GM18909 (cell line): ENCODE measurements around the gene HDAC4.

Source experiments
- ATAC-seq: cut with Tn5 transposase; IDR thresholded peaks from one replicate; pipeline ENCODE4 v1.9.1; 2021; ENCODE audit warnings: mild to moderate bottlenecking; ENCODE audit not compliant: unreplicated experiment, poor library complexity

The HDAC4 gene

DNA sequence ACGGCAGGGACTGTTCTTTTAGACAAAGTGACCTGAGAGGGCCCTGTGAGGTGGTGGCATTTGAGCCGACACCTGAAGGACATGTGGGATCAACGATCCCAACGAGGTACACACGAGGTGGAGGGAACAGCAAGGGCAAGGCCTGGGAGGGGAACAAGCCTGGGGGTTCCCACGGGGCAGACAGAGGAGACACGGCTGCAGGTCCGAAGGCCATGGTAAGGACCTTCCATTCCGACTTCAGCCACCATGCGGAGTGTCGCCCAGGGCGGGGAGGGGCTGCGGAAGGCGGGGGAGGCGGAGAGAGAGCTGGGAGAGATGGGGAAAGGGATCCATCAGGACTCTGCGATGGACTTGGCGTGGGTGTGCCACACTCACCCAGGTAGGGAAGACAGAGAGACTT is 151.8 kb downstream of the HDAC4 start:
- no peak for ATAC-seq

DNA sequence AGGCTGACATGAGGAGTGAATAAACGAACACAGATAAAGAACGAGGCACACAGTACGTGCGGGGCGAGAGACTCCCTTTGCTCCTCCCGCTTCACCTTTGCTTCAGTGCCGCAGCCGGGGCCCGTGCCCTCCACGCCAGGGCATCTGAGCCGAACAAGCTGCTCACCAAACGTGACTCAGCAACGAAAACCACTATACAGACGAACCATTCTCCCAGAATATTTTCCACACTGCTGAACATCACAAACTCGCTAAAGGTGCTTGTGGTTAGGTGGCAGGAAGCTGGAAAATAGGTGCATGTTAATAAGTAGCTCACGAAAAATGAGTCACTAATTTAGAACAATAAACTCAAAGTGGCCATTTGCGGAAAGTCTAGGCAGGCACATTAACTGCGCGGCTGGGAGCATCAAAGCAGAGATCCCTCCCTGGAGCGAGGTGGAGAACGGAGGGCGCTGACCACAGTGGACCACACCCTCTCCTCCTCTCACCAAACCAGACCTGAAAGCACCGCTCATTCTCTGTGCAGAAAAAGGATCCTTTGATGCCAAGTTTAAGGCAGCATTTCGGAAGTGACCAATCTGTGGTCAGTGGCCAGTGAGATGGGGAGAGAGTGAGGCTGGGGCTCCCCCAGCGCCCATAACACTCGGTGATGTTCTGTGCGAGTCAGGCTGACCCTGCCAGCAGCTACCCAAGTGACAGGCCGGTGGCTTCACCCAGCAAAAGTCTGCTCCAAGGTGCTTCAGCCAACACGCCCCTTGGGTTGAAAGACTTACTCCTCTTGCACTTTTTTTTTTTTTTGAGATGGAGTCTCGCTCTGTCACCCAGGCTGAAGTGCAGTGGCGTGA is 153.2 kb downstream of the HDAC4 start:
- no peak for ATAC-seq

DNA sequence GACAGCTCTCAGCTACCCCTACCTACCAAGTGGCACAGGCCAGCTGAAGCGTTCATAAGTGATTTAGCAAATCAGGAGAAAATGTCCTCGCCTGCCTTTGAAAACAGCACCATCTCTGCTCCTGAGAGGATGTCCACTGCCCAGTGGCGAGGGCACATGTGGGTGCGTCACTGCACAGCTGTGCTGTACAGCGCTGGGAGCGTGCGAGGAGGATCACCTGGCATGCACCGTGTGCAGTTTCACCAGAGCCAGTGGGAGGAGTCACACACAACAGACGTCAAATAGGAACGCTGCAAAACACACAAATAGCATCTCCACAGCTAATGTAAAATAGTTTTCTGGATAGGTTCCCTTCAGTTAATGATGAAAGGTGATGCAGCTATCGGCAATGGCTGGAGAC is 154.1 kb downstream of the HDAC4 start:
- ATAC-seq: no peak

DNA sequence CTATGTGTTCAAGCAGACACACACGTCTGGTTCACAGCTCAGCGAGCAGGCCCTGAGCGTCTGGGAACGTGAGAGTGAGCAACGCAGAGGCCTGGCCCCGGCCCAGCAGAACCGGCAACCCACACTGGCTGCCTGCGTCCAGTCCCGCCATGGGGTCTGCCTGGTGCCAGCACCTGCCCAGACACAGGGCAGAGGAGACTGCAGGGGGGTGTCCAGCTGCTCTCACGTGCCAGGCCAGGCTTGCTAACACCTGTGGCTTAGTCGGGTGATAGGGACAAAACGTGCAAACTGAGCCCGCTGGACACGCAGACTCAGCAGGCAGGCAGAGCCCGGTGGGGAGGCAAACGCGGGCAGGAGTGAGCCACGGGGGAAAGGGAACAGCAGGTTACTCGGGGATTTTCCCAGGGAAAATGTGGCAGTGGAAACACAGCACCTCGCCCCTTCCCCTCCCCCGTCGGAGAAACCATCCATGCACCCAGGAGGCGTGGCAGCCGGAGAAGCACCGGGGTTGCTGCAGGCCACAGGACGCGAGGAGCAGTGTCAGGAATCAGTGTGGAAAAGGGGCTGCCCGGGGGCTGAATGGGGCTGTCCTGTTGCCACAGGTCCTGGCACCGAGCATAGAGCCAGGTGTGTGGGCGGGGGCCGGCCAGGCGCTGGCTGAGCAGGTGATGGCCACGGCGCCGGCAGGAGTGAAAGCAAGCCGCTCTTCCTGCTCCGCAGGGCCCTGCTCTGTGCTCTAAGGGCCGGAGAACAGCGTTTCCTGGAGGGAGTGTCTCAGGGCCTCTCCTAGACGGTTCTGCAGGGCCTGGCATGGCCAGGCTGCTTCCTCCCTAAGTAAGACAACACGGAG is 154.7 kb downstream of the HDAC4 start:
- ATAC-seq: no peak

DNA sequence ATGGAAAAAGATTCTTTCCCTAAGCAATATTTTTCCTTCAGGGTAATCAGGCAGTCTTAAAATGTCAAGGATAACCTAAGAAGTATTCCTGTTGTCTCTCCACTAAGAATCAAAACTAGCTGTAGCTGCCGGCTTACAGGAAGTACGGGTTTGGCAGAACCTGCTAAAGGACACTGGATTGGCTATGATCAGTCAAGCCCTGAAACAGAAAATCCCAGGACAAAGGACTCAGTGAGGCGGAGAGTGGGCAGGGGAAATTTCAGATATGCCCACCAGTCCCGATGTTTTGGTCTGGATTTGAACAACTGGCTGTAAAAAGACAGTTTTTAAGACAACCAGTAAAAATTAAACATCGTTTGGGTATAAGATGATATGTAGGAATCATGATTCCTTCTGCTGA is 155.7 kb downstream of the HDAC4 start:
- no peak for ATAC-seq

DNA sequence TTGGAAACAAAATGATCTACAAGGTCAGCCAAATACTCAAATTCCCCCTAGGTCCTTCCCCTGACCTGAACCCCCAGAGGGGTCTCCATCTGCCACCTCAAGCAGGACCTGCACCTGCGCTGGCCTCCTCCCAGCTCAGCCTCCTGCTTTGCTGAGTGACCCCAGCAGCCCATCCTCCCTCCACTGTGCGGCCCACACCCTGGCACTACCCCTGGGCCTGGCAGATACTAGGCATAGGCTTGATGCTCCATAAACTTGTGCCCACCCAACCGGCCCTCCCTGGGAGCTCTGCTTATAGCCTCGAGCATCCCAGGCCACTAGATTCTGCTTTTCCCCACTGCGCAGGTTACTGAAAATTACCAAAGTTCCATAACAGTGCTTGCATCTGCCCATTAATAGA is 156.2 kb downstream of the HDAC4 start:
- no peak for ATAC-seq

DNA sequence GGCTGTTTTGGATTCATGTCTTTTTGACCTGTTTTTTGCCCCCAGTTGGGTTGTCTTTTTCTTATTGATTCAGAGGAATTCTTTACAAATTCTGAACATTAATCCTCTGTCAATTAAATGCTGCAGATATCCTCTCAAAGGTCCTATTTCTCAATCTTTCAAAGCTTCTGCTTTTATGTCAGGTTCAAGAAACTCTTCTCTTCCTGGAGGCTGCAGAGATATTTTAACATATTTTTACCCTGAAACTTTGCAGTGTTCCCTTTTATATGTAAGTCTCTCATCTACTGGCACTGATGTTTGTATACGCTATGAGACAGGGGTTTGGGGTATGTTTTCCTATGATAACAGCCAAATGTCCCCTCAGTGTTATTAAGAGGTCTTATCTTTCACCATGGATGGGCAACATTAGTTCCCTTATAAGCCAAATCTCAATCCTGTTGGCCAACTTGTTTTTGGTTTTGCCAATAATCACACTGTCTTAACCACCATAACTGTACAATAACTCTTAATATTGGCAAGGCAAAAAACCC is 159.3 kb downstream of the HDAC4 start:
- no peak for ATAC-seq

DNA sequence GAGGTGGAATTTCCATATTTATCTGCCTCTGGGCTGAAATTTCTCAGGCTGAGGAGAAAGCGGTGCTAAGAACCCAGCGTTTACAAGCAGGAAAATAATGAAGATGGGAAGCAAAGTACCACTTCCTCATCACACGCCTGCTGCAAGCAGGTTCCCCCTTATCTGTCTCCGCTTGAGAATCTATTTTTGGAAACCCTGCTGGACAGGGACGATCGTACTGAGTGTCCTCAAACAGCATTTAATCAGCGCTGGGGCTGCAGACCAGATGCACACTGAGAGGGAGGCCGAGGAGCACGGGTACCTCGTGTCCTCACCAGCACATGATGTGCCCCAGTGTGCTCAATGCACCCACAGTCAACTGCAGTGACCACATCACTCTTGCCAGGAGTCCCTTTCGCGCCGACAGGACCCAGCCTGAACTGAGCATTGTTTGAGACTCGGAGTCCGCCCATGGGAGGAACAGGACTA is 160.4 kb downstream of the HDAC4 start:
- ATAC-seq: no peak

DNA sequence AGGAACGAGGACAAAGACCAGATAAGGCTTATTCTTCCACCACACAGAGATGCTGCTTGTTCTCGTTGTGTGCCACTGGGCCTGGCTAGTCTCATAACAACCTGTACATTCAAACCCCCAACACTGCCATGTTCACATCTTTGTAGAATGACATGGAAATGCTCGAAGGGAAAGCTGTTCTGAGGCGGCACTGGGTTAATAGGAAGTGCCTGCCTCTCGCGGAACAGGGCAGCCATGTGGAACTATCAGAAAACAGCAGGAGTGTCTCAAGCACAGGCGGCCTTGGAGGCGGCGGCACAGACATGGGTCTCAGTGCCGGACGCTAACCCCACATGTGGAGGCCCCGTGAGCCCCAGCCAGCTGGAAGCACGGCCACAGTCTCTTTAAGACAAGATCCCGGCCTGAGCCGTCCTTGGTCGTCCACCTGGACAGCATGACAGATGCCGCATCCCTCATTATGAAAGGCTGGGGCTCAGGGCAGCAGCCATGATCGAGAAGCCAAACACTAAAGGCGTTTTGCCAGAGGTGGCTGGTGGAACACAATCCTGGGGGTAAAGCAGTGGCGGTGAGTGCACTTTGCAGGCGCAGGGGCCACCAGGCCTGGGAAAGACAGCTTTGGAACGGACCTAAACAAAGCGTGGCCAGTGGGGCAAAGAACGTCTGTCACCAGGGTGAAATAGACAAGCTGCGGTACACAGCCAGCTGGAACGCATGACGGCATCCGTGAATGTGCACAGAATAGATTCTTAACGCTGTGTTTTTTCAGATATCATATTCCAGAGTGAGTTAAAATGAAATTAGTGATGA is 161.0 kb downstream of the HDAC4 start:
- ATAC-seq: no peak

DNA sequence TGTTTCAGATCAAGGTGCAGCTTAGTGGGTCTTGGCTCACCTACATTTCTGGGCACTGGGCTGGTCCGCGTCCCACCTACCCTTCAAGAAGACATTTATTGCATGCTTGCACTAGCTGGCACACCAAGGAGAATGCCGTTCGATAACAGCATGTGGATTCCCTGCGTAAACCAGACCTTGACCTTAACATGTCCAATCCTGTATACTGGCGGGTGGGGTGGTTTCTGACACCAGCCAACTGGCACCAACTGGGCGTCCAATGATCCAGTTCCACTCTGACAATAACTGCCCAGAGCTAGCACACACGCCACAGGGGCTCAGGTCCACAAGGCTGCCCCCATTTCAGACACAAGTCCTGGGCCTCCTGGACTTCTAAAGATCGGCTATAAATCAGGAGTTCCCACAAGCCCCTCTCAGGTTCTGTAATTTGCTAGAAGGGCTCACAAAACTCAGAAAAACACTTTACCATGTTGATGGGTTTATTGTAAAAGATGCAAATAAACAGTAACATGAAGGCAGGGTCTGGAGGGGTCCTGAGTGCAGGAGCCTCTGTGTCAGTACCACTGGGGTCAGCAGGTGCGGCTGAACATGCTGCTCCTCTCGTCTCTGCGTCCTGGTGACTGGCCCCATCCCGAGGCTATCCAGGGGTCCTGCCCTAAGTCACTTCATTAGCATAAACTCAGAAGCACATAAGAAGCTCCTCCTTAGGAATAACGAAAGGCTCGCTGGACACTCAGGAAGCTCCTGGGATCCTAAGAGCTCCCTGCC is 161.8 kb downstream of the HDAC4 start:
- no peak for ATAC-seq

DNA sequence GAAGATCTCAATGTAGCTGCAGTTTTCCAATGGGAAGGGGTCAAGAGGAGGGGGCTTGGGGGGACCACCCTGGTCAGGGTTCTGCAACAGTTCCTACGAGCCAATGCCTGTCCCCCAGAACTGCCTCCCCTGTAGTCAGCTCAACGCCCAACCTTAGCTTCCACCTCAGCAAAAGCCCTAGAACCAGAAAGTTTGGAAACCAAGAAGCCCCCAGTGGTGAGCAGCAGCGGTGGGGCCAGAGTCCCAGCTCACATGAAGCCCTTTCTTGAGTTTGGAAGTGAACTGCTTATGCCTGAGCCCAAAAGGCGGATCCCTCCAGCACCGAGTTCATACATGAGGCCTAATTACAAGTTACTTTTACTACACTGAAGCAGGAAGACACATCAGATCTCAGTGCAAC is 162.4 kb downstream of the HDAC4 start:
- no peak for ATAC-seq

DNA sequence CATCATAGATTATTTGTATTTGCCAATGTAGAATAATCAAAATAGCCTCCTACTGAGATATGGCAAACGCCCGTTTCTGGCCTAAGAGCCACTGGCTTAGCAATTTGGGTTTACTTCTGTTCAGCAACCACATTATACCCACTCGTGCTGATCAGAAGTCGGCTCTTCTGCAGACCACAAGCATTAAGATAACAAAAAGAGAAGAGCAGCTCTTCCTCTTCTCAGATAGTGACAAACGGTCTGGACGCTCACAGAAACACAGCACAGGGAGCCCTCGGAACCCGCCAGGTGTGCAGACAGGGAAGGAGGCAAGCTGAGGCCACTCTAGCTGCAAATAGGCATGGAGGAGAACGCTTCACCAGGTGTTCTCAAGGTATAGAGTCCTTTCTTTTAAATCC is 164.0 kb downstream of the HDAC4 start:
- ATAC-seq: no peak

DNA sequence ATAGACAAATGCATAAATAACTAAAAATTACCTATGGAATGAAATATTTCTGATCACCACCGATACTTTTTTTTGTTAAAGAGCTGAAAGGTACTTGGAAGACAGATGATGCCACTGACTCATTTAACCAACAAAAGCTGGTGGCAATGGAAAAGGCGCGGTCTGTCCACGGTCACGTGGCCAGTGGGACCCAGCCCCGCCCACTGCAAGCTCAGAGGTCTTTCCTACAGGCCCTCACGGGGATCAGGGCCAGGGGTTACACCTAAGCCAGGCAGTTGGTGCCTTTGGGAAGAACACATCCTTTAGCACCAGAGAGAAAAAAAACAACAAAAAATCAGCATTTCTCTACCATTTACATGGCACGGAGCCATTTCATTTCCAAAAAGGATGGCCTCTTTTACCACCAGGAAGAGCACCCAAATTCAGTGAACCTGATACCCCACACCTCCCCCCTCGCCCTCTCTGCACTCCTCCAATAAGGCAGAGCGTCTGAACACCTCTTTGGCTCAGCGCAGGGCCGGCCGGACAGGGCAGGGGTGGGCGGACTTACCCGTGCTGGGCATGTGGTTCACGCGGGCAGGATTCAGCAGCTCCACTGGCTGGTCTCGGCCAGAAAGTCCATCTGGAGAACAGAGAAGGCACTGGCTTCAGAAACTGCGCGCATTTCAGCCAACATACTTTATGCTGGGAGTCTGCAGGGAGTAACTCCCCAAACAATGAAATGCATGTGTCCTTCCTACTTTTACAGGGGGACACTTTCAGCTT is 164.6 kb downstream of the HDAC4 start:
- no peak for ATAC-seq

DNA sequence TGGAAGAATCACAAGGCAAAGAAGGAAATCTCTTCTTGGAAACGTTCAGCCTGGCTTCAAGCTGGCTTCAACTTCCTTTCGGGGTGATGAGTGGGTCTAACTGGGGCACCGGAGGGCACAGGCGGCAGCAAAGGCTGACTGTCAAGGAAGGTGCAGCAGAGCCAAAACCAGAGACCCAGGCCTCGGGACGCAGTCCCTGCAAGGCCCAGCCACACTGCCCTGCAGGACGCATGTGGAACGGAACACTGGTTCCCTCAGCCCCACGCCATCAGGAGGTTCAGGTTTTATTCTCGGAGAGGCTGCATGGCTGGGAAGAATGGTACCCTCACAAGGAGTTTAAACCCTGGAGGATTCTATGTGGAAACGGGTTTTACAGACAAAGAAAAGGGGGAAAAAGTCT is 165.5 kb downstream of the HDAC4 start:
- no peak for ATAC-seq

DNA sequence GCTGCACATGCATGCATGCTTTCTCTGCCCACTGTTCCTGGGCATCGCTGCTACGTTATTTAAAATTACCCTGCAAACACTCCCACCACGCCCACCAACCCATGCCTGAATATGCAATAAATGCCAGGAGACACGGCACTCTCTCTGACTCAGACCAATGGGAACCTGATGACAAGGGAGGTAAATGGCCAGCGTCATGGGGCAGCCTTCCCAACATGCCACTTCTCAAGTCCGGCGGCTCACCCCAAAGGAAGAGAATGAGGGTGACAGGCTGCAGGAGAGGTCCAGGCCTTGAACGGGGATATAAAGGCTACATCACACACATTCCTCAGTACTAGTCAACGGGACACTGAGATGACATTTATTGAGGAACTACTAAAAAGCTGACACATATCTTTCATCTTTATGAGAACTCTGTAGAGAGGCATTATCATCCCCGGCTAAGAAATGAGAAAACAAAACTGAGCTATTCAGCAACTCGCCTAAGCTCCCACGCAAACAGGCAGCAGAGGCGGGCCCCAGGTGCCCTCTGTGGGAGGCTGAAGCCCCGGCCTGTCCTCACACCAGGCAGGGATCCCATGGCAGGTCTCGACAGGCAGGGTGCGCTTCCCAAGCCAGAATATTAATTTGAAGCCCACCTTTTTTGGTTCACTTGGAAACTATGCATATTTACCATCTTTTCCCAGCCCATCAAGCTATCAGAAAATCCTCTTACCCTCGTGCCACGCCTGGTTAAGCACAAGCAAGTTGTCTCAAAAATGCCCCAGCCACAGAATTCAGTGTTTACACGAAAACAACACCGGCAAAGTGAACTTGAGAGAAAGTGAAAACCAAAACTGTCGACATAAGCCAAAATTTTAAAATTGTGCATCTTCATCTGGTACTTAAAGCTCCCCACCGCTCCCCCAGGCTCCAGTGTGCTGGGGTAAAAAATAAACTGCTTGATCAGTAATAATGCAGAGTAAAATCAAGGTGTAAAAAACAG is 166.3 kb downstream of the HDAC4 start:
- no peak for ATAC-seq

DNA sequence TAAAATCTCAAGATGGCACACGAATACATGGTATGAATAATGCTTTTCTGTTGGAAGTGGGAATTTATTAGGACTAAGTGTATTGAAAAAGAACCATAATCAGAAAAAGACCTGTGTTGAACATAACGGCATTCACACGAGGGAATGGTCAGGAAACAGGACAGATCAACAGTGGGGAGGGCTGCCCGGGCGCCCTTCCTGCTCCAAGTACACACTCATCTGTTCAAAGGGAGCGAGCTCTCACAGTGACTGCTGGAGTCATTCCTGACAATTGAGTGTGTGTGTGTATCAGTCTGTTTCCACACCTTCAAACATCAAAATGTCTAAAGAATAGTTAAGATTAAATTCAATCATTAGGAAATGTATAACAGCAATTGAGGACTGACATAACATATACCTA is 167.2 kb downstream of the HDAC4 start:
- ATAC-seq: no peak

DNA sequence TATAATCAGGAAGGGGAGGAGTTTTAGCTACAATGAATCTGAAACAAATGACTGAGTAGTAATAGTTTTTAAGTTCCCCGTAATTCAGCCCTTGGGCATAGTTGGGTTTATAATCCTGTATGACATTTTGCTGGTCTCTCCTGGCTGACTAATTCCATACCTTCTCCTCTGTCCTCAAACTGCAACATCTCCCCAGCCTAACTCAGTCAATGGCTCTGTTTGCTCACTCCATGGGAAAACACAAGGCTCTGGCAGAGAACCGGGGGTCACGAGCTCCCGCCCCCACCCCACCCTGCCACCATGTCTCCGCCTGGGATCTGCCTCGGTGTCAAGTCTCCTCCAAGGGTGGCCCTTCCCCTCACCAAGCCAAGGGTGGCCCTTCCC is 168.6 kb downstream of the HDAC4 start:
- no peak for ATAC-seq
